Measurements from ENCODE around the gene BCAS3. TPM values are rescaled to one million over a fixed set of nuclear protein-coding genes. Genes with fewer than 3 reads are reported as not detected.

BCAS3 gene
- total and polyA plus RNA-seq, 4 donors: 5.8 to 24.6 (median 10.1) TPM

DNA sequence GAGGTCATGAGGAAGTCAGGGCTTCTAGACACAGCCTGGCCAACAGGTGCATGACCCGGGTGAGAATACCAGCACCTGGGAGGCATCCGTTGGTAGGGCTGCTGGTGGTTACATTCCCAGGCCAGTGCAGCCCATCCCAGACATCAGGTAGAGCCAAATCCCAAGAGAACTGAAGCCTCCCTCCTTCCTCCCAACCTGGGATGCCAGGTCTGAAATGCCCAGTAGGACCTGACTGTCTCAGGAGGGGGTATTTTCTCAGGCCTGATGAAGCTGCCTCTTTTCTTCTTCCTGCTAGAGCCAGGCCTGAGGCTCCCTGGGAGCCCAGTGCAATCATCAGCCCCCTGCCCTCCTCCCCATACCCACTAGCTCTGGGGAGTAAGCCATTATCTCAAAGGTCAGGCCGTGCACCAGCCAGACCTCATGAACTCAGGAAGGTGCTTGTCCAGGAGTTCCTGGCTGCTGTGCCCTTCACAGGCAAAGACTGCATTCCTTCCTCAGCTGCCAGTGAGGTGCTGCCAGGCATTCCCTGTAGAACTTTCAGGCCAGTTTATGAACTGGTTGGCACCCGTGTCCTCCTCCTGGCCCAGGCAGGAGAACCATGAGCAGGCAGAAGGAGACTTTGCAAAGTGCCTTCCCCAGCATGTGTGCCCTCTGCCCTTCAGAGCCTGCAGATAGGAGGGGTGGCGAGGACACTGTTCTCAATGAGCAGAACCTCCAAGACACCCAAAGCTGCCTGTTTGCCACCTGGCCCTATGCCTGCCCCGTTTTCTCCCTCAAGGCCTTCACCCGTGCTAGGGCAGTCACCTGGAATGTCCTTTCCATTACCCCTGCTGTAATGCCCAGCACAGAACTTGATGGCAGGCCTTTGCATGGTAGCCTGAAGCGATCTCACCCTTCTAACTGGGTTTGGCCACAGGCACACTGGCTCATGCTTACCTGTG lies 729.6 kb downstream of the BCAS3 start:
- Histone ChIP-seq H3K9ac (ENCODE audit: low read depth in 1 of 2, low read length in 2 of 2) (no peak overlapping the region), H3K4me1 (ENCODE audit: control insufficient read depth in 4 of 4, insufficient read depth in 4 of 4, low read length in 3 of 4) (peaks cover 16 to 45% (median 30%) of the 10 kb centered on the region in 4 donors), H3K27me3 (ENCODE audit: control insufficient read depth in 4 of 4, insufficient read depth in 4 of 4, low read length in 3 of 4) (peaks cover 6 to 19% (median 12%) of the 10 kb centered on the region in 4 donors), H3K36me3 (ENCODE audit: control insufficient read depth in 4 of 4, insufficient read depth in 3 of 4, low read depth in 1 of 4, low read length in 3 of 4) (no peaks in the 10 kb centered on the region), H3K4me3 (ENCODE audit: low read depth in 1 of 3, low read length in 3 of 3) (no peak overlapping the region), H3K27ac (ENCODE audit: low read depth in 1 of 2, low read length in 2 of 2) (no peak overlapping the region), H3K9me3 (ENCODE audit: control insufficient read depth in 4 of 4, low read length in 3 of 4) (no peaks in the 10 kb centered on the region)
- TF ChIP-seq NR2F2 (IDR thresholded peaks at IDR 0.05) (no peak), TAF1 (conservative IDR thresholded peaks at IDR 0.05) (no peak), EGR1 (IDR thresholded peaks at IDR 0.05; ENCODE audit: low read depth in 2 of 2) (no peak), RAD21 (IDR thresholded peaks at IDR 0.05) (no peak), FOXA2 (IDR thresholded peaks at IDR 0.05) (no peak), SP1 (IDR thresholded peaks at IDR 0.05) (no peak), YY1 (IDR thresholded peaks at IDR 0.05) (no peak), RXRA (IDR thresholded peaks at IDR 0.05) (no peak), FOXA1 (IDR thresholded peaks at IDR 0.05) (no peak), JUND (IDR thresholded peaks at IDR 0.05) (no peak), HNF4G (IDR thresholded peaks at IDR 0.05) (no peak)
- TF ChIP-seq, protein P1, sequence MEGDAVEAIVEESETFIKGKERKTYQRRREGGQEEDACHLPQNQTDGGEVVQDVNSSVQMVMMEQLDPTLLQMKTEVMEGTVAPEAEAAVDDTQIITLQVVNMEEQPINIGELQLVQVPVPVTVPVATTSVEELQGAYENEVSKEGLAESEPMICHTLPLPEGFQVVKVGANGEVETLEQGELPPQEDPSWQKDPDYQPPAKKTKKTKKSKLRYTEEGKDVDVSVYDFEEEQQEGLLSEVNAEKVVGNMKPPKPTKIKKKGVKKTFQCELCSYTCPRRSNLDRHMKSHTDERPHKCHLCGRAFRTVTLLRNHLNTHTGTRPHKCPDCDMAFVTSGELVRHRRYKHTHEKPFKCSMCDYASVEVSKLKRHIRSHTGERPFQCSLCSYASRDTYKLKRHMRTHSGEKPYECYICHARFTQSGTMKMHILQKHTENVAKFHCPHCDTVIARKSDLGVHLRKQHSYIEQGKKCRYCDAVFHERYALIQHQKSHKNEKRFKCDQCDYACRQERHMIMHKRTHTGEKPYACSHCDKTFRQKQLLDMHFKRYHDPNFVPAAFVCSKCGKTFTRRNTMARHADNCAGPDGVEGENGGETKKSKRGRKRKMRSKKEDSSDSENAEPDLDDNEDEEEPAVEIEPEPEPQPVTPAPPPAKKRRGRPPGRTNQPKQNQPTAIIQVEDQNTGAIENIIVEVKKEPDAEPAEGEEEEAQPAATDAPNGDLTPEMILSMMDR (IDR thresholded peaks at IDR 0.05; ENCODE audit: low read depth, low read length, missing input control): no peak
- TF ChIP-seq, protein P2, sequence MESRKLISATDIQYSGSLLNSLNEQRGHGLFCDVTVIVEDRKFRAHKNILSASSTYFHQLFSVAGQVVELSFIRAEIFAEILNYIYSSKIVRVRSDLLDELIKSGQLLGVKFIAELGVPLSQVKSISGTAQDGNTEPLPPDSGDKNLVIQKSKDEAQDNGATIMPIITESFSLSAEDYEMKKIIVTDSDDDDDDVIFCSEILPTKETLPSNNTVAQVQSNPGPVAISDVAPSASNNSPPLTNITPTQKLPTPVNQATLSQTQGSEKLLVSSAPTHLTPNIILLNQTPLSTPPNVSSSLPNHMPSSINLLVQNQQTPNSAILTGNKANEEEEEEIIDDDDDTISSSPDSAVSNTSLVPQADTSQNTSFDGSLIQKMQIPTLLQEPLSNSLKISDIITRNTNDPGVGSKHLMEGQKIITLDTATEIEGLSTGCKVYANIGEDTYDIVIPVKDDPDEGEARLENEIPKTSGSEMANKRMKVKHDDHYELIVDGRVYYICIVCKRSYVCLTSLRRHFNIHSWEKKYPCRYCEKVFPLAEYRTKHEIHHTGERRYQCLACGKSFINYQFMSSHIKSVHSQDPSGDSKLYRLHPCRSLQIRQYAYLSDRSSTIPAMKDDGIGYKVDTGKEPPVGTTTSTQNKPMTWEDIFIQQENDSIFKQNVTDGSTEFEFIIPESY (IDR thresholded peaks at IDR 0.05): no peak
- TF ChIP-seq, protein P3, sequence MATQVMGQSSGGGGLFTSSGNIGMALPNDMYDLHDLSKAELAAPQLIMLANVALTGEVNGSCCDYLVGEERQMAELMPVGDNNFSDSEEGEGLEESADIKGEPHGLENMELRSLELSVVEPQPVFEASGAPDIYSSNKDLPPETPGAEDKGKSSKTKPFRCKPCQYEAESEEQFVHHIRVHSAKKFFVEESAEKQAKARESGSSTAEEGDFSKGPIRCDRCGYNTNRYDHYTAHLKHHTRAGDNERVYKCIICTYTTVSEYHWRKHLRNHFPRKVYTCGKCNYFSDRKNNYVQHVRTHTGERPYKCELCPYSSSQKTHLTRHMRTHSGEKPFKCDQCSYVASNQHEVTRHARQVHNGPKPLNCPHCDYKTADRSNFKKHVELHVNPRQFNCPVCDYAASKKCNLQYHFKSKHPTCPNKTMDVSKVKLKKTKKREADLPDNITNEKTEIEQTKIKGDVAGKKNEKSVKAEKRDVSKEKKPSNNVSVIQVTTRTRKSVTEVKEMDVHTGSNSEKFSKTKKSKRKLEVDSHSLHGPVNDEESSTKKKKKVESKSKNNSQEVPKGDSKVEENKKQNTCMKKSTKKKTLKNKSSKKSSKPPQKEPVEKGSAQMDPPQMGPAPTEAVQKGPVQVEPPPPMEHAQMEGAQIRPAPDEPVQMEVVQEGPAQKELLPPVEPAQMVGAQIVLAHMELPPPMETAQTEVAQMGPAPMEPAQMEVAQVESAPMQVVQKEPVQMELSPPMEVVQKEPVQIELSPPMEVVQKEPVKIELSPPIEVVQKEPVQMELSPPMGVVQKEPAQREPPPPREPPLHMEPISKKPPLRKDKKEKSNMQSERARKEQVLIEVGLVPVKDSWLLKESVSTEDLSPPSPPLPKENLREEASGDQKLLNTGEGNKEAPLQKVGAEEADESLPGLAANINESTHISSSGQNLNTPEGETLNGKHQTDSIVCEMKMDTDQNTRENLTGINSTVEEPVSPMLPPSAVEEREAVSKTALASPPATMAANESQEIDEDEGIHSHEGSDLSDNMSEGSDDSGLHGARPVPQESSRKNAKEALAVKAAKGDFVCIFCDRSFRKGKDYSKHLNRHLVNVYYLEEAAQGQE (IDR thresholded peaks at IDR 0.05): no peak
- TF ChIP-seq, protein P4, sequence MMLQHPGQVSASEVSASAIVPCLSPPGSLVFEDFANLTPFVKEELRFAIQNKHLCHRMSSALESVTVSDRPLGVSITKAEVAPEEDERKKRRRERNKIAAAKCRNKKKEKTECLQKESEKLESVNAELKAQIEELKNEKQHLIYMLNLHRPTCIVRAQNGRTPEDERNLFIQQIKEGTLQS (IDR thresholded peaks at IDR 0.05): no peak
- TF ChIP-seq, protein P5, sequence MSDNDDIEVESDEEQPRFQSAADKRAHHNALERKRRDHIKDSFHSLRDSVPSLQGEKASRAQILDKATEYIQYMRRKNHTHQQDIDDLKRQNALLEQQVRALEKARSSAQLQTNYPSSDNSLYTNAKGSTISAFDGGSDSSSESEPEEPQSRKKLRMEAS (IDR thresholded peaks at IDR 0.05): no peak
- no peak for DNase-seq (ENCODE audit: low spot score)
- WGBS: 54% methylated on average over 8 of the region's 8 CpGs
